ENCODE data around the gene PSMD4. TPM values are rescaled to one million over a fixed set of nuclear protein-coding genes. Genes with fewer than 3 reads are reported as not detected.

PSMD4 gene
- total RNA-seq, 6 experiments from 2014 or later = 72.2 to 95.6 (median 79.1) TPM

- Histone ChIP-seq H3K4me3 (no peak overlapping the region), H3K36me3 (peaks cover 0 to 90% (median 48%) of the 10 kb centered on the region in 4 donors), H3K9me3 (no peaks in the 10 kb centered on the region), H3K27ac (no peak overlapping the region), H3K27me3 (no peaks in the 10 kb centered on the region), H3K4me1 (no peaks in the 10 kb centered on the region)
- TF ChIP-seq CTCF (IDR thresholded peaks at IDR 0.05) (no peak), POLR2A (IDR thresholded peaks at IDR 0.05) (no peak)
- intact Hi-C loops (cut with DNase I) = loop anchor here in 1 of 2 donors (10.0 kb wide), 1 partner anchor 120 kb away; no protein-coding TSS in a partner anchor
- no peak for DNase-seq
- 100% methylated on average over 2 of the region's 2 CpGs for WGBS (ENCODE audit: insufficient coverage, low coverage, low lambda C conversion rate, missing lambda C conversion rate)
- ATAC-seq = no peak
Measured at GRCh38 chr1:151294742-151295462, 40.4 kb downstream of the PSMD4 start.

DNA sequence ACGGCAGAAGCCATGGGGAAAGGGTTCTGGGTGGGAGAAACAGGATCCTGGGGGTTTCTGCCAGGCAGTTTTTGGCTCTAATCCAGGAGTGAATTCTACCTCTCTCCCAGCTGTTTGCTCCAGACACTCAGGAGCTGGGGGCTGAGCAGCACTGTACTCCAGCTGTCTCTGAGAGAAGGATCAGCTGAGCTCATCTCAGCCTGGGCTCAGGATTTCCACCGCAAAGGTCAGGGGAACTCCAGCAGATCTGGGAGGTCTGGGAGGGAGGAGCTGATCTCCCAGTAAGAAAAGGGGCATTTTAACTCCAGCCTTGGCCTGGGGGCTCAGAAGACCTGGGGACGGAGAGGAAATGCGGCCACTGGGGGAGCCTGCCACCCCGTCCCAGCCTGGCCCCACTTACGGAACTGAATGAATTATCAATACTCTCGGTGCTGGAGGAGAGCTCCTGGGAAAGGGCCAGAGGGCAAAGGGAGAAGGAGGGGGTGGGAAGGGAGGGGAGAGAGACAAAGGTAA lies 55.3 kb downstream of the PSMD4 start:
- Histone ChIP-seq H3K4me1 (peaks cover 6 to 58% (median 33%) of the 10 kb centered on the region in 4 donors), H3K27ac (peak overlapping the region; percentile 24 to 38 (median 35)), H3K36me3 (peaks cover 0 to 40% (median 19%) of the 10 kb centered on the region in 4 donors), H3K9me3 (no peaks in the 10 kb centered on the region), H3K27me3 (no peaks in the 10 kb centered on the region), H3K4me3 (no peak overlapping the region)
- DNase-seq (peak in 1 of 3 donors; percentile 68), ATAC-seq (peak; percentile 37 to 64 (median 58))
- intact Hi-C loops (cut with DNase I) = no loop called here
- no peak for TF ChIP-seq CTCF (IDR thresholded peaks at IDR 0.05)
- TF ChIP-seq POLR2A (IDR thresholded peaks at IDR 0.05) = peak; percentile 34
- WGBS (ENCODE audit: insufficient coverage, low coverage, low lambda C conversion rate, missing lambda C conversion rate) = 32% methylated on average over 7 of the region's 7 CpGs

DNA sequence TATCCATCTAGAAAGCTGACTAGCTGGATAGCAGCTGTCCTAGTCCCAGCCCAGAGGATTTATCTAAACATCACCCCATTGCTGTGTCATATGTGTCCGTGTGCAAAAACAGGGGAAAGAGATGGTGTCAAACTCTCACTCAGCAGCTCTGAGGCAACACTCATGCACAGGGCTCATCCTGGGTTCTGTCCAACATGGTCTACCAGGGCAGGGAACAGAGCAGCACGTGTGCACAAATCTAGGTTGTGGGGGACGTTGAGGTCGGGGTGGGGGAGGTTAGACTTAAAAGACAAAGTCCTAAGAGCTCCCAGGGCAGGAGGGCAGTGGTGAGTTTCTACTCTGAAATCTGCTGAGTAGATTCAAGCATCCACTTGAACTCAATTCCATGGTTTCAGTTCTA lies 56.5 kb downstream of the PSMD4 start:
- WGBS (ENCODE audit: insufficient coverage, low coverage, low lambda C conversion rate, missing lambda C conversion rate) = 33% methylated on average over 3 of the region's 4 CpGs
- Histone ChIP-seq H3K4me3 (no peak overlapping the region), H3K27me3 (no peaks in the 10 kb centered on the region), H3K27ac (peak overlapping the region in 1 of 3 donors; percentile 54), H3K4me1 (peaks cover 6 to 58% (median 33%) of the 10 kb centered on the region in 4 donors), H3K9me3 (no peaks in the 10 kb centered on the region), H3K36me3 (peaks cover 0 to 37% (median 16%) of the 10 kb centered on the region in 4 donors)
- ATAC-seq (no peak), DNase-seq (no peak)
- TF ChIP-seq POLR2A (IDR thresholded peaks at IDR 0.05) (no peak), CTCF (IDR thresholded peaks at IDR 0.05) (no peak)
- intact Hi-C loops (cut with DNase I) = no loop called here

DNA sequence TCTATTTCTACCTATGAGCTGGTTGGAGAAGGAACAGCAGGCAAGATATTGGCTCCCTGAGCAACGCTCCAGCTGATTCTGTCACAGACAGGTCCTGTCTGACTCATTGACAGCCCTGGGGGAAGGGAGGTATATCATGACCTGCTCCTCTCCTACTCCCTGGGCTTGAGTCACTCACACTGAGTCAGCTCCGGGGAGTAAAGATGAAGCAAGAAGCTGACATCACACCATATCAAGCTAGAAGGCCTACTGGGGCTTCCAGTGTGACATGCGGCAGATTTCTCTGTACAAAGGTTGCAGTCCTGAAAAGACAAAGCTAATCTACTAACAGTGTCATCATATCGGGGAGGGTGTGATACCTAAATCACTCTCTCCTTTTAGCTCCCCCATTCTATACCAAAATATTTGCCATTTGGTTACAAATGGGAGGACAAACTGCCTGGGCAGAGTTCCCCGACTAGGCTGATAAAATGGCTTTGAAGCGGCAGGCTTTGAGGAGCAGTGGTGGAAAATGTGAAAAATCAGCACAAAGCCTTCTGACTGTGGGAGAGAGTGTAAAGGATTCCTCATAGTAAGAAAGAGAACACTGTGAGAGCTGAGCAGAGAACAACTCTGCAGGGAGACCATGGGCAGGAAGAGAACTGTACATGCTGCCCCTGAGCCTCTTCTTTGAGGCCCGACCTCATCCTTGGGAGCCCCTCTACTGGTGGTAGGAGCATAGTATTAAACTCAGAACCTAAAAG lies 57.2 kb downstream of the PSMD4 start:
- ATAC-seq = peak; percentile 67 to 90 (median 80)
- 11% methylated on average over 6 of the region's 7 CpGs for WGBS (ENCODE audit: insufficient coverage, low coverage, low lambda C conversion rate, missing lambda C conversion rate)
- Histone ChIP-seq H3K9me3 (no peaks in the 10 kb centered on the region), H3K27me3 (no peaks in the 10 kb centered on the region), H3K4me1 (peaks cover 6 to 58% (median 33%) of the 10 kb centered on the region in 4 donors), H3K27ac (peak overlapping the region in 2 of 3 donors; percentile 40 to 54), H3K4me3 (no peak overlapping the region), H3K36me3 (peaks cover 0 to 36% (median 13%) of the 10 kb centered on the region in 4 donors)
- intact Hi-C loops (cut with DNase I) = no loop called here
- TF ChIP-seq CTCF (IDR thresholded peaks at IDR 0.05) (no peak), POLR2A (IDR thresholded peaks at IDR 0.05) (peak; percentile 28)
- peak in 2 of 3 donors; percentile 58 to 74 for DNase-seq
